ENCODE data around the gene RB1.

DNA sequence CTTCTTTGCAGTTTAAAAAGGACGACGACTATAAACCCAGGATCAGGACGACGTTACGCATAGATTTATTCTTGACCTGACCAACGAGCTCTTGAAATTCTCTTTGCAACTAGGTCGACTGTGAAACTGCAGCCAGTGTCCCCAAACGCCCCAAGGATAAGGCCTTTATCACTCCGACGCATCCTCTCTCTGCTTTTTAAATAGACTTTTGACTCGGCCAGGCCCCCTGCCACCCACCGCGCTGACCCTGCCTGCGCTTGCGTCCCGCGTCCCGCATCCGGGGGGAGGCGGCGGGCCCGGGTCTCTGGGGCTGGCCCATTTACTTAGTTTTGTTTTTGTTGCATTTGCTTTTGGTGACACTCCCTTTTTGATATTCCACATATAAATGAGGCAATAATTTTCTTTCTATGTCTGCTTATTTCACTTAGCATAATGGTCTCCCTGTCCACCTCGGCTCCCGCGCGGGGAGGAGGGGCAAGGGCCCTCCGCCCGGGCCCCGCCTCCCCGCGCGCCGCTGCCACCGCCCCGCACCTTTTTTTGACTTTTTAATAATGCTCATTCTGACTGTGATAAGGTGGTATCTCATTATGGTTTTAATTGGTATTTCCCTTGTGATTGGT, 17.4 kb downstream of the RB1 start:
- TF ChIP-seq, protein P1, sequence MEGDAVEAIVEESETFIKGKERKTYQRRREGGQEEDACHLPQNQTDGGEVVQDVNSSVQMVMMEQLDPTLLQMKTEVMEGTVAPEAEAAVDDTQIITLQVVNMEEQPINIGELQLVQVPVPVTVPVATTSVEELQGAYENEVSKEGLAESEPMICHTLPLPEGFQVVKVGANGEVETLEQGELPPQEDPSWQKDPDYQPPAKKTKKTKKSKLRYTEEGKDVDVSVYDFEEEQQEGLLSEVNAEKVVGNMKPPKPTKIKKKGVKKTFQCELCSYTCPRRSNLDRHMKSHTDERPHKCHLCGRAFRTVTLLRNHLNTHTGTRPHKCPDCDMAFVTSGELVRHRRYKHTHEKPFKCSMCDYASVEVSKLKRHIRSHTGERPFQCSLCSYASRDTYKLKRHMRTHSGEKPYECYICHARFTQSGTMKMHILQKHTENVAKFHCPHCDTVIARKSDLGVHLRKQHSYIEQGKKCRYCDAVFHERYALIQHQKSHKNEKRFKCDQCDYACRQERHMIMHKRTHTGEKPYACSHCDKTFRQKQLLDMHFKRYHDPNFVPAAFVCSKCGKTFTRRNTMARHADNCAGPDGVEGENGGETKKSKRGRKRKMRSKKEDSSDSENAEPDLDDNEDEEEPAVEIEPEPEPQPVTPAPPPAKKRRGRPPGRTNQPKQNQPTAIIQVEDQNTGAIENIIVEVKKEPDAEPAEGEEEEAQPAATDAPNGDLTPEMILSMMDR (IDR thresholded peaks at IDR 0.05; ENCODE audit: low read depth, low read length), result no peak
- TF ChIP-seq POLR2A (IDR thresholded peaks at IDR 0.05; ENCODE audit: extremely low read depth, insufficient read length), result no peak
- TF ChIP-seq MYC (IDR thresholded peaks at IDR 0.05; ENCODE audit: low read depth, low read length), result no peak
